Measurements from ENCODE around the gene HAUS7.

DNA sequence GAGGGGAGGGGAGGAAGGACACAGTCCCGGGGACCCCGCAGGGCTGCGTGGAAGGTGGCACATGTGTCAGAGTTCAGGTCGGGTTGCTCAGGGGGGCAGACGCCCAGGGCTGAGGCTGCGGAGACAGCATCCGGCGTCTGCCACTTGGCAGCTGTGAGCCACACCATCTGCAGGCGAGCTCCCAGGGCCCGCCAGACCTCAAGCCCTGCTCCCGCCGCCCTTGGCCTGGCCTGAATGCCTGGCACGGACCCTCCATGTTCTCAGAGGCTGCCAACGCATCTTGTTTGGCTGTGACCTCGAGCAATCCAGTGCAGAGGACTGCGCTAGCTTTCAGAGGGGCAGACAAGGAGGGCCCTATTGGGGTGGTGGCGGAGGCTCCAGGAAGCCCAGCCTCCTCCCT lies 29.5 kb upstream of the HAUS7 start:
- TF ChIP-seq POLR2A (IDR thresholded peaks at IDR 0.05) = no peak
- TF ChIP-seq, protein P1, sequence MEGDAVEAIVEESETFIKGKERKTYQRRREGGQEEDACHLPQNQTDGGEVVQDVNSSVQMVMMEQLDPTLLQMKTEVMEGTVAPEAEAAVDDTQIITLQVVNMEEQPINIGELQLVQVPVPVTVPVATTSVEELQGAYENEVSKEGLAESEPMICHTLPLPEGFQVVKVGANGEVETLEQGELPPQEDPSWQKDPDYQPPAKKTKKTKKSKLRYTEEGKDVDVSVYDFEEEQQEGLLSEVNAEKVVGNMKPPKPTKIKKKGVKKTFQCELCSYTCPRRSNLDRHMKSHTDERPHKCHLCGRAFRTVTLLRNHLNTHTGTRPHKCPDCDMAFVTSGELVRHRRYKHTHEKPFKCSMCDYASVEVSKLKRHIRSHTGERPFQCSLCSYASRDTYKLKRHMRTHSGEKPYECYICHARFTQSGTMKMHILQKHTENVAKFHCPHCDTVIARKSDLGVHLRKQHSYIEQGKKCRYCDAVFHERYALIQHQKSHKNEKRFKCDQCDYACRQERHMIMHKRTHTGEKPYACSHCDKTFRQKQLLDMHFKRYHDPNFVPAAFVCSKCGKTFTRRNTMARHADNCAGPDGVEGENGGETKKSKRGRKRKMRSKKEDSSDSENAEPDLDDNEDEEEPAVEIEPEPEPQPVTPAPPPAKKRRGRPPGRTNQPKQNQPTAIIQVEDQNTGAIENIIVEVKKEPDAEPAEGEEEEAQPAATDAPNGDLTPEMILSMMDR (IDR thresholded peaks at IDR 0.05) = no peak

Measured in stomach (tissue), 4 donors.